ENCODE measurements around the gene OVCA2.

OVCA2 gene

DNA sequence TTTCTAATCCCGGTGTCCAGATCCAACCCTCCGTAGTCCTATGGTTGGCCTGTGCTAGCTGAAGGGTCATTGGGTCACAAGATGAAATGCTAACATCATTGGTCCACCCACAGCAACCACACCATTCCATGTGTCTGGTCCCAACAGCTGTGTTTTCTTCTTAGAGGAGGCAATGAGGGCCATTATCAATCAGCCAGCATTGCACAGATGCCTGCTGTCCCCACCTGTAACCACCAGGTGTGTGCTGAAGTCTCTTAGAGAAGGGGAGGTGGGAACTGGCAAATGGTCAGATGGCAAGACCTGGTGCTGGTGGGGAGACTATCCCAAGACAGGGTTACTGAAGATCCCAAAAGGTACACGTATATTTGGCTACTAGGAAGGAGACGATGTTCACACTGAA, 50.4 kb downstream of the OVCA2 start:
- DNase-seq (ENCODE audit: low read depth, low spot score), result no peak
- peaks cover 16% of the 10 kb centered on the region for H3K4me1 ChIP-seq (ENCODE audit: insufficient read depth, insufficient read length)

More for the DNA sequence above, 50.4 kb downstream of the OVCA2 start:
- no peaks in the 10 kb centered on the region for H3K9me3 ChIP-seq (ENCODE audit: insufficient read depth, low read length)
- no peaks in the 10 kb centered on the region for H3K27me3 ChIP-seq (ENCODE audit: insufficient read depth, insufficient read length)
- H3K9ac ChIP-seq (ENCODE audit: insufficient read length, low read depth), result no peak overlapping the region
- TF ChIP-seq YY1 (IDR thresholded peaks at IDR 0.05; ENCODE audit: insufficient read depth, insufficient read length) (no peak), ZNF274 (IDR thresholded peaks at IDR 0.05; ENCODE audit: low read depth, low read length) (no peak), SUZ12 (IDR thresholded peaks at IDR 0.05; ENCODE audit: extremely low read depth, insufficient read depth, insufficient read length) (no peak)
- no peaks in the 10 kb centered on the region for H3K36me3 ChIP-seq (ENCODE audit: insufficient read depth, insufficient read length, low read length)
- no peak overlapping the region for H3K4me3 ChIP-seq (ENCODE audit: insufficient read length, low read depth)

All from NT2/D1 (cell line).